Measurements from ENCODE around the gene HPSE2. TPM values are rescaled to one million over a fixed set of nuclear protein-coding genes. Genes with fewer than 3 reads are reported as not detected.

The HPSE2 gene
- total RNA-seq, 1 experiment from 2014 or later, result 0.20 TPM

DNA sequence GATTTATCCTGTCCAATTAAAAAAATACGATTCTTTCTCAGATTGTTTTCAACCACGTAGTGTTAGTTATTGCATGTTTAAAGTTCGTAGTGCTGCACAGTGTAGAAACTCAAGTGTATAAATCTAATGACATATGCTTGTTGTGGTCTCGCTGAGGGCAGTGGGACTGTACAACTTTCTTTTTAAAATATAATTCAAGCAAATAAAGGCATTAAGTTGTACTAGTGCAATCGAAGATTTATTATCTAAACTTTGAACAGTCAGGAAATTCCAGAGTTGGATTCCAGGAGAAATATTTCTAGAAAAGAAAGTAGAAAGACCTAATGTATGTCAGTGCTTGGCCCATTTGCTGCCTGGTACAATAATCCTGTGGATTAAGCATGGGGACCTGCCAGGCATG lies 664.8 kb downstream of the HPSE2 start:
- H2BK15ac ChIP-seq (ENCODE audit: low read depth, low read length), result no peak overlapping the region
- H2BK12ac ChIP-seq (ENCODE audit: insufficient read length, low read depth, low read length), result no peak overlapping the region
- H3T11ph ChIP-seq (ENCODE audit: low read length), result no peak overlapping the region
- H4K8ac ChIP-seq (replicated peaks; ENCODE audit: insufficient read length, low read depth, low read length), result no peak overlapping the region
- H3K9me3 ChIP-seq (ENCODE audit: control insufficient read depth, low read depth, low read length), result no peaks in the 10 kb centered on the region
- no peak overlapping the region for H3K18ac ChIP-seq (ENCODE audit: insufficient read length, low read depth, low read length)
- H3K27ac Mint-ChIP-seq, result no peak overlapping the region
- no peak overlapping the region for H3K27ac ChIP-seq (ENCODE audit: insufficient read length, low read depth, low read length)
- no peaks in the 10 kb centered on the region for H3K27me3 ChIP-seq (ENCODE audit: insufficient read depth, low read length)
- no peak overlapping the region for H2AFZ ChIP-seq (ENCODE audit: low read length)
- H3K4ac ChIP-seq (ENCODE audit: low read depth, low read length), result no peak overlapping the region
- TF ChIP-seq CTCF (conservative IDR thresholded peaks at IDR 0.05), result no peak
- peaks cover 0 to 4% of the 10 kb centered on the region in 2 experiments; a peak in 1 of 4 replicates for H3K4me1 Mint-ChIP-seq
- H2BK5ac ChIP-seq (ENCODE audit: insufficient read length, low read length), result no peak overlapping the region
- no peaks in the 10 kb centered on the region for H3K4me1 ChIP-seq (ENCODE audit: insufficient read depth, low read length)
- no peaks in the 10 kb centered on the region for H3K36me3 Mint-ChIP-seq (ENCODE audit: insufficient read depth in 1 of 3, low read depth in 3 of 3)
- WGBS (ENCODE audit: extremely low coverage, insufficient read length, low lambda C conversion rate), result no CpG with 5 or more reads among the region's 5 CpGs
- H3K79me1 ChIP-seq (ENCODE audit: insufficient read depth, low read depth, low read length, poor library complexity, severe bottlenecking), result no peaks in the 10 kb centered on the region
- no peak overlapping the region for H3K23ac ChIP-seq (ENCODE audit: insufficient read length, low read depth, low read length)
- no peaks in the 10 kb centered on the region for H4K20me1 ChIP-seq (ENCODE audit: control insufficient read depth, insufficient read depth, insufficient read length)
- H2AK5ac ChIP-seq (ENCODE audit: insufficient read length, low read length), result no peak overlapping the region
- H3K4me3 Mint-ChIP-seq, result no peak overlapping the region
- no peaks in the 10 kb centered on the region for H3K27me3 Mint-ChIP-seq (ENCODE audit: low read depth)
- no peak overlapping the region for H4K5ac ChIP-seq (ENCODE audit: insufficient read length, low read depth, low read length)
- H2BK20ac ChIP-seq (ENCODE audit: low read depth, low read length, poor library complexity, severe bottlenecking), result no peak overlapping the region
- H3K4me2 ChIP-seq (ENCODE audit: insufficient read depth, insufficient read length, low read length), result no peak overlapping the region
- H2BK120ac ChIP-seq (ENCODE audit: low read depth, low read length, poor library complexity, severe bottlenecking), result no peak overlapping the region
- no peaks in the 10 kb centered on the region; a peak in 1 of 5 replicates for H3K9me3 Mint-ChIP-seq
- no peak overlapping the region for H3K9ac ChIP-seq (ENCODE audit: extremely low read depth, insufficient read length, low read length)
- no peak overlapping the region for H3K14ac ChIP-seq (ENCODE audit: insufficient read depth, low read length)
- H3K79me2 ChIP-seq (ENCODE audit: insufficient read depth, low read length), result no peaks in the 10 kb centered on the region
- no peak overlapping the region for H4K91ac ChIP-seq (ENCODE audit: insufficient read length, low read depth, low read length)
- H3K56ac ChIP-seq (ENCODE audit: insufficient read length, low read depth, low read length), result no peak overlapping the region
- H3K23me2 ChIP-seq (ENCODE audit: insufficient read length, low read depth, low read length, poor library complexity, severe bottlenecking), result no peaks in the 10 kb centered on the region
- DNase-seq, result no peak
